C4-2B (cell line): ENCODE measurements around the gene RRAD.

ENCODE experiments used
- ZFX ChIP-seq: fragments of 450-650 bp; IDR thresholded peaks from 2 replicates; pipeline ENCODE4 v1.6.1; 2017
- TF ChIP-seq, protein P1 (sequence below): fragments of 450-650 bp; conservative IDR thresholded peaks from 2 replicates; pipeline ENCODE4 v1.5.1; 2017; ENCODE audit warnings: mild to moderate bottlenecking

DNA sequence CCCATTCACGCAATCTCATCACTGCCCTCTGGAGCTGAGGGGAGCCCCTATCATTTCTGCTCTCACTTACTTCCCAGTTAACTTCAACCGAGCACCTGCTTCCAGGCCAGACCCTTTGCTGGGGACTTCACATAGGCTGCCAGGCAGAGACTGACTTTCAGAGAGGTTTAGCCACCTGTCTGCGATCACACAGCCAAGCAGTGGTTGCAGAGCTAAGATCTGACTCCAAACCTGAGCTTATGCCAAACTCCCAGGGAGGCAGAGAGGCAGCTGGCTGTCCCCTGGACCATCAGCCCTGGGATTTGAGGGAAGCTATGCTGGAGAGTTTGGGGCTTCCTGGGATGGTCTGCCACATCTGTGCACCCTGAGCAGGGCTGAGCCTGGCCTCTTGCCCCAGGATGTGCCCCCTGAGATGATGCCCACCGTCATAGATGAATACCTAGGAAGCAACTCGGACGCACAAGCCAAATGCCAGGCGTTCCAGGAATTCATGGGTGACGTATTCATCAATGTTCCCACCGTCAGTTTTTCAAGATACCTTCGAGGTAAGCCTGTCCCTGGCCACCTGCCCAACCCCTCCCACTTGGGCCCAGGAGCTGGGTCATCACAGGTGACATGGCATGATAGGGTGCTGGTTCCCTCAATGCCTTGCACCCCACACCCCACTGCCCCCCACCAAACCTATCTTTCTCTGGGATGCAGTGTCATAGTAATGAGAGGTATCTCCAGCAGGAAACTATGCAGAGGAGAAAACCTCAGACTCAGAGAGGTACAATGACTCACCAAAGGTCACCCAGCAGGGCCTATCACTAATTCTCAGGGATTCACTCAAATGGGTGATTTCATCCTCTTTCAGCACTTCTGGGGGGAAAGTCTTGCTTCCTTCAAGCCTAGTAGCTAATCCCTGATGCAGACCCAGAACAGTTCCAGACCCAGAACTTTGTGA lies 45.7 kb upstream of the RRAD start:
- TF ChIP-seq, protein P1, sequence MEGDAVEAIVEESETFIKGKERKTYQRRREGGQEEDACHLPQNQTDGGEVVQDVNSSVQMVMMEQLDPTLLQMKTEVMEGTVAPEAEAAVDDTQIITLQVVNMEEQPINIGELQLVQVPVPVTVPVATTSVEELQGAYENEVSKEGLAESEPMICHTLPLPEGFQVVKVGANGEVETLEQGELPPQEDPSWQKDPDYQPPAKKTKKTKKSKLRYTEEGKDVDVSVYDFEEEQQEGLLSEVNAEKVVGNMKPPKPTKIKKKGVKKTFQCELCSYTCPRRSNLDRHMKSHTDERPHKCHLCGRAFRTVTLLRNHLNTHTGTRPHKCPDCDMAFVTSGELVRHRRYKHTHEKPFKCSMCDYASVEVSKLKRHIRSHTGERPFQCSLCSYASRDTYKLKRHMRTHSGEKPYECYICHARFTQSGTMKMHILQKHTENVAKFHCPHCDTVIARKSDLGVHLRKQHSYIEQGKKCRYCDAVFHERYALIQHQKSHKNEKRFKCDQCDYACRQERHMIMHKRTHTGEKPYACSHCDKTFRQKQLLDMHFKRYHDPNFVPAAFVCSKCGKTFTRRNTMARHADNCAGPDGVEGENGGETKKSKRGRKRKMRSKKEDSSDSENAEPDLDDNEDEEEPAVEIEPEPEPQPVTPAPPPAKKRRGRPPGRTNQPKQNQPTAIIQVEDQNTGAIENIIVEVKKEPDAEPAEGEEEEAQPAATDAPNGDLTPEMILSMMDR: no peak
- TF ChIP-seq ZFX: no peak
